22Rv1 (cell line): ENCODE results near the gene KIF6.

Experiments used
- CTCF ChIP-seq: fragments of 450-650 bp; IDR thresholded peaks from 2 replicates; pipeline ENCODE4 v1.5.1; 2017; ENCODE audit warnings: mild to moderate bottlenecking
- ZFX ChIP-seq: fragments of 450-650 bp; IDR thresholded peaks from 2 replicates; pipeline ENCODE4 v1.6.1; 2017; ENCODE audit warnings: antibody characterized with exemption, borderline replicate concordance

GRCh38 chr6:39769012-39769411 lies 43.8 kb upstream of the KIF6 start:
- TF ChIP-seq CTCF (no peak), ZFX (no peak)
